Heart left ventricle (tissue), 16 donors: Measurements from ENCODE around the gene SKI. TPM values are rescaled to one million over a fixed set of nuclear protein-coding genes. Genes with fewer than 3 reads are reported as not detected.

Source experiments
- ATAC-seq, 4 donors: fragments of 200-7000 bp; cut with Tn5 transposase; one replicate each; pipeline ENCODE4 v1.9.1; 2020 to 2022; ENCODE audit warnings: moderate library complexity in 4 of 4, mild to moderate bottlenecking in 3 of 4, moderate number of reproducible peaks in 1 of 4
- DNase-seq, 5 donors: peaks; one replicate each; pipeline ENCODE4 v3.0.0-alpha.2; 2020
- H3K27ac ChIP-seq, 12 donors: fragments of 200-600 bp; sonication (generic) in 4 of 12; one replicate each; pipeline versions ENCODE4 v1.5.0 to v1.8.0; 2016 to 2022; ENCODE audit warnings: mild to moderate bottlenecking in 2 of 12
- H3K27me3 ChIP-seq, 9 donors: fragments of 200-600 bp; sonication (generic) in 2 of 9; one replicate each; pipeline versions ENCODE4 v1.5.1 to v1.8.0; 2016 to 2022; ENCODE audit warnings: mild to moderate bottlenecking in 3 of 9
- H3K36me3 ChIP-seq, 9 donors: fragments of 200-600 bp; sonication (generic) in 2 of 9; one replicate each; pipeline versions ENCODE4 v1.5.0 to v1.8.0; 2018 to 2022; ENCODE audit warnings: mild to moderate bottlenecking in 2 of 9
- H3K4me1 ChIP-seq, 12 donors: fragments of 200-600 bp; sonication (generic) in 4 of 12; one replicate each; pipeline versions ENCODE4 v1.5.0 to v1.8.0; 2016 to 2022; ENCODE audit warnings: mild to moderate bottlenecking in 3 of 12
- H3K4me3 ChIP-seq, 12 donors: fragments of 200-600 bp; sonication (generic) in 4 of 12; one replicate each; pipeline versions ENCODE4 v1.5.0 to v1.8.0; 2017 to 2022; ENCODE audit warnings: mild to moderate bottlenecking in 9 of 12, moderate library complexity in 4 of 12
- H3K9me3 ChIP-seq, 12 donors: fragments of 200-600 bp; sonication (generic) in 4 of 12; one replicate each; pipeline versions ENCODE4 v1.5.0 to v1.8.0; 2016 to 2022; ENCODE audit warnings: mild to moderate bottlenecking in 1 of 12
- POLR2A ChIP-seq, 2 donors: fragments of 450-650 bp; IDR thresholded peaks; one replicate each; pipeline ENCODE4 v1.6.1; 2017; ENCODE audit warnings: antibody characterized with exemption in 2 of 2, mild to moderate bottlenecking in 2 of 2, moderate library complexity in 2 of 2
- WGBS, 4 donors: extraction: QIAGEN DNeasy Blood & Tissue Kit in 2 of 4; methylation state at CpG; one replicate each; pipeline versions ENCODE4 v1.1.5 to v1.1.7; 2013 to 2018; 5-methylcytosine and 5-hydroxymethylcytosine counted together
- intact Hi-C, 10 donors: fragments of 100-400 bp; cut with DNase I; formaldehyde crosslinking; loops; one replicate each; pipeline versions ENCODE4 v1.11.1 to v1.14.2; 2022
- polyA plus RNA-seq, 2 donors: library from polyadenylated mRNA; stranded (reverse); fragments of 200-250 nt; gene quantifications; one replicate each; pipeline ENCODE4 v1.2.3, GENCODE V29; 2013
- total RNA-seq, 9 donors: library from RNA; depleted of rRNA in 2 of 9; stranded (reverse); fragments of >200 nt in 2 of 9; fragmentation: NEBNext Ultra II Directional in 3 of 9; extraction: Animal tissue kit (Norgen Biotek cat#: 25700) in 3 of 9; gene quantifications; one replicate each; pipeline versions ENCODE4 v1.1.0 to v1.2.4, GENCODE V29; 2016 to 2023
- TF ChIP-seq, protein P1 (sequence below), 12 donors: fragments of 200-600 bp; sonication (generic) in 4 of 12; IDR thresholded peaks; one replicate each; pipeline versions ENCODE4 v1.5.0 to v1.8.0; 2018 to 2022; ENCODE audit warnings: antibody characterized with exemption in 12 of 12, mild to moderate bottlenecking in 5 of 12
- donor health status: ischemic (EF 13 %, LVEDD 7.1; RV severe dilation, severe dysfunction).
- donor health status: healthy with polysubstance abuse.
- donor health status: DM: no; HTN: yes; CAD: no.
- donor health status: DM: no; HTN: no; CAD: no.
- donor health status: ischemic (EF 25% LVEDD 6.9; RV normal size, moderate dysfunction).
- donor health status: ischemic (EF 25% LVEDD 5.7; RV mildly dilated, moderate dysfunction).
- donor health status: healthy.
- donor health status: DM: yes; HTN: yes; CAD: no.
- donor health status: ischemic (EF 35%, LVEDD 5.7; RV mildly dilated, moderate dysfunction).
- donor health status: nonischemic (EF 11% LVEDD 7.7; RV severe dilation, severe dysfunction).
- donor health status: DM: yes; HTN: yes; CAD: no.
- donor health status: PGD.
- donor health status: ischemic (EF 29% LVEDD 5.4; RV normal size, mild dysfunction).
- donor health status: nonischemic (EF 23%, LVEDD 6.1; RV moderate dilation, normal function).

The SKI gene
- total and polyA plus RNA-seq, 11 donors, result 16.9 to 52.7 (median 38.9) TPM

DNA sequence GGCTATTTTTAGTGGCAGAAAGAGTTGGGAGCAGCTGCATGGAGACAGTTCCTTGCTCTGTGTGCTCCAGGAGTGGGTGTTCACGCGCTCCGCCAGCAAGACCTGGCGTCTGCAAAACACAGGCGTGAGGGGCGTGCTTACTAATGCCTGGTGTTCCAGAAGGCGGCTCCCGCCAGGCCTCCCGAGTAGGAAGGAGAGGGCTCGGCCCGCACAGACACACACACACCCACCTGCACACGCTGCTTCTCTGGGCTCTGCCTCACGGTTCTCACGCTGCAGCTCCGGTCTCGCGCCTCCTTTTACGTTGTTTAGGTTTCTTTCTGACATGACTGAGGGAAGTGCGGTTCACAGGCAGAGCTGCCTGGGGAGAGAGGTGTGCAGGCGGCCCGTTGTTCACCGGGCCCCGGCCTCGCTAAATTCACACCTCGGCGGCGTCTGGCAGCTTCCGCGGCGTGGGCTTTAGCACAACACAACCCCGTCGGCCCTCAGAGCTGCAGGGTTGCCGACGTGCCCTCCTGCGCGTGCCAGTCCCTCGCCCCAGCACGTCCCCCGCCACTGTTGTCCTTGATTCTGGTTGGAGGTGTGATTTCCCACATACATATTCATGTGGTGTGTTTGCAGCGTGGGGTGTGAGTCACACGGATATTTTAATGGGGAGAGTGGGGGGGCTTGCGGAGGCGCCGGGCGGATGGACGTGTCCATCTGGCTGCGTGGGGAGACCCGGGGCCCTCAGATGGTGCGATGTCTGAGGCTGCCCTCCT, 77.0 kb downstream of the SKI start:
- intact Hi-C loops, result loop anchor here in 2 of 10 donors (5.0 kb wide), 1 partner anchor 73 kb away; no protein-coding TSS in a partner anchor
- Histone ChIP-seq H3K27ac (peak overlapping the region in 3 of 12 donors; percentile 12 to 52 (median 24)), H3K27me3 (no peaks in the 10 kb centered on the region), H3K4me3 (no peak overlapping the region), H3K9me3 (no peaks in the 10 kb centered on the region), H3K36me3 (peaks cover 0 to 72% (median 65%) of the 10 kb centered on the region in 9 donors), H3K4me1 (peaks cover 13 to 45% (median 23%) of the 10 kb centered on the region in 12 donors)
- no peak for DNase-seq
- ATAC-seq, result peak in 2 of 4 donors; percentile 7 to 11
- WGBS, 4 donors, result 74 to 91% (median 80%) methylated on average over 40 to 49 of the region's 49 CpGs
- TF ChIP-seq, protein P1, sequence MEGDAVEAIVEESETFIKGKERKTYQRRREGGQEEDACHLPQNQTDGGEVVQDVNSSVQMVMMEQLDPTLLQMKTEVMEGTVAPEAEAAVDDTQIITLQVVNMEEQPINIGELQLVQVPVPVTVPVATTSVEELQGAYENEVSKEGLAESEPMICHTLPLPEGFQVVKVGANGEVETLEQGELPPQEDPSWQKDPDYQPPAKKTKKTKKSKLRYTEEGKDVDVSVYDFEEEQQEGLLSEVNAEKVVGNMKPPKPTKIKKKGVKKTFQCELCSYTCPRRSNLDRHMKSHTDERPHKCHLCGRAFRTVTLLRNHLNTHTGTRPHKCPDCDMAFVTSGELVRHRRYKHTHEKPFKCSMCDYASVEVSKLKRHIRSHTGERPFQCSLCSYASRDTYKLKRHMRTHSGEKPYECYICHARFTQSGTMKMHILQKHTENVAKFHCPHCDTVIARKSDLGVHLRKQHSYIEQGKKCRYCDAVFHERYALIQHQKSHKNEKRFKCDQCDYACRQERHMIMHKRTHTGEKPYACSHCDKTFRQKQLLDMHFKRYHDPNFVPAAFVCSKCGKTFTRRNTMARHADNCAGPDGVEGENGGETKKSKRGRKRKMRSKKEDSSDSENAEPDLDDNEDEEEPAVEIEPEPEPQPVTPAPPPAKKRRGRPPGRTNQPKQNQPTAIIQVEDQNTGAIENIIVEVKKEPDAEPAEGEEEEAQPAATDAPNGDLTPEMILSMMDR (IDR thresholded peaks at IDR 0.05), result no peak
- TF ChIP-seq POLR2A (IDR thresholded peaks at IDR 0.05), result no peak

DNA sequence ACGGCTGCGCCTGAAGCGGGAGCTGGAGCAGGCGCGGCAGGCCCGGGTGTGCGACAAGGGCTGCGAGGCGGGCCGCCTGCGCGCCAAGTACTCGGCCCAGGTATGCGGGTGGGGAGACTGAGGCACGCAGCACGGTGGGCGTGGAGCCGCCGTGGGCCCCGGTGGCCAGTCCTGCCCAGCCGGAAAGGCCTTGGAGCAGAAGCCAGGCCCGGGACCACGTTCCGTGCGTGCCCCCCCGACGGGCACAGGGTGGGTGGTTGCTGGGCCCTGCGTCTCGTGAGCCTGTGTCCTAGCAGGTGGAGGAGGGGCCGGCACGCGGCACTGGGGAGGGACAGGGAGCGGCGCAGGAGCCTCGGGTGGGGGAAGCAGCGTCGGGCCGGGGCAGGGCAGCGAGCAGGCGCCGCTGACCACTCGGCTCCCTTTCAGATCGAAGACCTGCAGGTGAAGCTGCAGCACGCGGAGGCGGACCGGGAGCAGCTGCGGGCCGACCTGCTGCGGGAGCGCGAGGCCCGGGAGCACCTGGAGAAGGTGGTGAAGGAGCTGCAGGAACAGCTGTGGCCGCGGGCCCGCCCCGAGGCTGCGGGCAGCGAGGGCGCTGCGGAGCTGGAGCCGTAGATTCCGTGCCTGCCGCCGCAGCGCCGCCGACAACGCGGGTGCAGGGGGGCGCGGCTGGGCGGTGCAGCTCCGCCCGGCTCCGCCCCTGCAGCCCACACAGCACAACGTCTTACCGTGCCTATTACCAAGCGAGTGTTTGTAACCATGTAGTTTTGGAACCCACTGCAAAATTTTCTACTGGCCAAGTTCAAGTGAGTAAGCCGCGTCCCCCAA, 78.2 kb downstream of the SKI start:
- H3K36me3 ChIP-seq, result peaks cover 0 to 74% (median 65%) of the 10 kb centered on the region in 9 donors
- H3K4me1 ChIP-seq, result peaks cover 3 to 43% (median 16%) of the 10 kb centered on the region in 12 donors

DNA sequence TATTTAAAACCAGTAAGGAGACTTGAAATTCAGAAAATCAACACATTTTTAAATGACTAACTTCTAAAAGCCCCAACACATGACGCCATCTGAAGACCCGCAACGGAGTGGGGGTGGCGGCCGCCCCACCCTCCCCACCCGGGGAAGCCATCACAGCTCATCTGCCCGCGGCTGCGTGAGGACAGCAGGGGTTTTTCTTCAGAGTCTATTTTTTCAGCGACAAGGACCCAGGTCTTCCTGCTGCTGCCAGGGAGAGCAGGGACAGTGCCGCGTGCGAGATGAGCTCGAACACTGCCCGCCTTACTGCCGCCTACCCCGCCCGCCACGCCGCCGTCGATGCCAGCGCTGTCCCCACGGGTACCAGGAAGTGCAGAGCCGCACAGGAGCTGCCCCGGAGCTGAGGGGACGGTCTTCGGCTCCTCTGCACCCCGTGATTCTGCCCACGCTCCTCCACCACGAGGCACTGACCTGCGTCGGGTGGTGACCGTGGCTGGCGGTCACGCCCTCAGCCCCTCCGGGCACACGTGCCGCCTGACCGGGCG, 79.0 kb downstream of the SKI start:
- H3K27me3 ChIP-seq, result no peaks in the 10 kb centered on the region
- TF ChIP-seq, protein P1 (IDR thresholded peaks at IDR 0.05), result no peak
- no peak for TF ChIP-seq POLR2A (IDR thresholded peaks at IDR 0.05)
- WGBS, 4 donors, result 96 to 98% (median 96%) methylated on average over 41 of the region's 41 CpGs
- no peak overlapping the region for H3K4me3 ChIP-seq
- H3K4me1 ChIP-seq, result peaks cover 0 to 43% (median 17%) of the 10 kb centered on the region in 12 donors
- peaks cover 0 to 74% (median 65%) of the 10 kb centered on the region in 9 donors for H3K36me3 ChIP-seq
- intact Hi-C loops, result no loop called here
- H3K27ac ChIP-seq, result no peak overlapping the region
- no peaks in the 10 kb centered on the region for H3K9me3 ChIP-seq
- DNase-seq, result no peak
- ATAC-seq, result no peak

More for the DNA sequence above, 78.2 kb downstream of the SKI start:
- H3K27me3 ChIP-seq, result no peaks in the 10 kb centered on the region
- no peak overlapping the region for H3K4me3 ChIP-seq
- ATAC-seq (no peak), DNase-seq (no peak)
- no peak overlapping the region for H3K27ac ChIP-seq
- TF ChIP-seq, protein P1 (IDR thresholded peaks at IDR 0.05), result no peak
- TF ChIP-seq POLR2A (IDR thresholded peaks at IDR 0.05), result no peak
- 88 to 92% (median 90%) methylated on average over 79 to 81 of the region's 81 CpGs for WGBS, 4 donors
- intact Hi-C loops, result no loop called here
- no peaks in the 10 kb centered on the region for H3K9me3 ChIP-seq
